Measurements from ENCODE around the gene C9orf50.

Gene C9orf50

GRCh38 chr9:129641750-129642585 is 21.1 kb upstream of the C9orf50 start, which contains the start of gene ASB6:
Gene ASB6 (minus strand): TSS chr9:129642151. CDS start chr9:129641999, 152 bp downstream.
- TF ChIP-seq CTCF (IDR thresholded peaks at IDR 0.05; ENCODE audit: low read depth, low read length), result peak; percentile 60
- peak; percentile 97 to 99 for DNase-seq (ENCODE audit: low read depth in 2 of 2)
- H3K4me3 ChIP-seq (replicated peaks in 1 of 2; ENCODE audit: low read depth in 2 of 2, low read length in 2 of 2), result peak within 1 kb of the TSS; percentile 98 to 100

- TF ChIP-seq CTCF (IDR thresholded peaks at IDR 0.05; ENCODE audit: low read depth, low read length), result no peak
Observed at GRCh38 chr9:129640871-129641749, 20.2 kb upstream of the C9orf50 start.

DNA sequence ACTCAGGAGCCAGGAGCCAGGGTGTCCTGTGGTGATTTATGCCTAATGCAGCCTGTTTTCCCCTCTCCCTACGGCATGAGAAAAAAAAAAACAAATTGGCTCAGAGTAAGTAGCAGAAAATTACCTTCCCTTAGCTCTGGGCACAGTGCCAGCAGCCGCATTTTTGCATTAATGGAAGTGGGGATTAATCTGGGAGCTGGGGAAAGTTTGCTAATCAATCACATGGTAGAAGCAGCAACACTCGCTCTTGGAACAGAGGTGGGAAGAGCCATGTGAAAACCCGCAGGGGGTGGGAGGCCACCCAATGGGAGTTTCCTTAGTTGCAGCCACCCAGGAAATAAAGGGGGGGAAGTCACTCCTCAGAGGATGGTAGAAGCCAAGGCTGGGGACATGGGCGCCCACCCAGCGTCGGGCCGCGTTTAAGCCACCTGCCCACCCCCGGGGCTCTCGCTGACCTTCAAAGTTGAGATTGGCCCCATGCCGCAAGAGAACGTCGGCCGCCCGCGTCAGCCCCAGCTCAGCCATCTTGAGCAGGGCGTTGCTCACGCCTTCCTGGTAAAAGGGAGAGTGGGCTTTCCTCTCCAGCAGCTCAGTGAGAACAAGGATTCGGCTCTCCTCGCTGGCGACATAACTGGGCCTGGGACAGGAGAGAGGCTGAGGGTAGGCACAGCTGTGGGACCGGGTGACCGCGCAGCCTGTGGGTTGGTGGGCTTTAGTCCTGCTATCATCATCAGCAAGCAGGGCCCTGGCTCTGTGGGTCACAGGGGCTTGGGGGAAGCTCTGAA is 19.4 kb upstream of the C9orf50 start:
- no peak for TF ChIP-seq CTCF (IDR thresholded peaks at IDR 0.05; ENCODE audit: low read depth, low read length)
- peak in 1 of 2 donors; percentile 45 for DNase-seq (ENCODE audit: low read depth in 2 of 2)
- peak overlapping the region; percentile 98 to 100 for H3K4me3 ChIP-seq (replicated peaks in 1 of 2; ENCODE audit: low read depth in 2 of 2, low read length in 2 of 2)

More at GRCh38 chr9:129640871-129641749, 20.2 kb upstream of the C9orf50 start:
- no peak for DNase-seq (ENCODE audit: low read depth in 2 of 2)
- peak overlapping the region; percentile 98 to 100 for H3K4me3 ChIP-seq (replicated peaks in 1 of 2; ENCODE audit: low read depth in 2 of 2, low read length in 2 of 2)

DNA sequence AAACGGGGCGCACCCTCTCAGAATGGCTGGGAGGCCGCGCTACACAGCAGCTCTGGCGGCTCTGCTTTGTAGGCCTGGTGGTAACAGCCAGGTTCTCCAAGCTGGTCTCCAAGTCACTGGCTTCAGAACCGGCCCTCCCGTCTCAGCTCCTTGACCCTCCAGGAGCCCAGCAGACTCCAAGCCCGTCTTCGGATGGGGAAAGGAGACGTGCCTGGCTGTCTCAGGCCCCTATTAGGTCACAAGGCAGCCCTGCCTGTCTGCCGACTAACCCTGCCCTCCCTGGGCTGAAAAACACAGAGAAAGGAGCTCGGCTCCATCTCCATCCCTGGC is 18.8 kb upstream of the C9orf50 start:
- H3K4me3 ChIP-seq (replicated peaks in 1 of 2; ENCODE audit: low read depth in 2 of 2, low read length in 2 of 2), result no peak overlapping the region
- no peak for DNase-seq (ENCODE audit: low read depth in 2 of 2)
- no peak for TF ChIP-seq CTCF (IDR thresholded peaks at IDR 0.05; ENCODE audit: low read depth, low read length)

GRCh38 chr9:129639034-129639630 is 18.2 kb upstream of the C9orf50 start:
- no peak overlapping the region for H3K4me3 ChIP-seq (replicated peaks in 1 of 2; ENCODE audit: low read depth in 2 of 2, low read length in 2 of 2)
- DNase-seq (ENCODE audit: low read depth in 2 of 2), result no peak
- no peak for TF ChIP-seq CTCF (IDR thresholded peaks at IDR 0.05; ENCODE audit: low read depth, low read length)

Data from cardiac fibroblast (primary cell).